Measurements from ENCODE around the gene ARFRP1.
A peak's percentile ranks its signal among the peaks of the same experiment; 100 is the strongest.
"Not testable (repeated sequence)": the region's sequence is repeated elsewhere in the genome, so short reads cannot be mapped to it uniquely, and the experiment has no call there.

ARFRP1 gene

GRCh38 chr20:63653041-63653973 lies 54.5 kb downstream of the ARFRP1 start, which contains the start of gene STMN3:
TSS of gene STMN3 (minus strand) at chr20:63653424. CDS start at chr20:63653345, 79 bp downstream.
- peak; percentile 71 for DNase-seq

- peak; percentile 31 for DNase-seq
Measured at GRCh38 chr20:63652192-63652980, 55.4 kb downstream of the ARFRP1 start.

- DNase-seq: no peak
Measured at GRCh38 chr20:63651942-63652191, 55.9 kb downstream of the ARFRP1 start.

GRCh38 chr20:63650486-63650885 lies 57.3 kb downstream of the ARFRP1 start:
- DNase-seq: not testable (repeated sequence)

GRCh38 chr20:63648895-63649589 lies 58.7 kb downstream of the ARFRP1 start:
- DNase-seq: no peak

Measured in NCI-H2029 (cell line).